ENCODE results near the gene EPHB1.

The EPHB1 gene

GRCh38 chr3:134808835-134809234 lies 13.8 kb downstream of the EPHB1 start:
- no peak for TF ChIP-seq CTCF (IDR thresholded peaks at IDR 0.05; ENCODE audit: extremely low read depth, missing control alignments)
- DNase-seq (ENCODE audit: low spot score), result no peak

- DNase-seq (ENCODE audit: low spot score), result no peak
- TF ChIP-seq CTCF (IDR thresholded peaks at IDR 0.05; ENCODE audit: extremely low read depth, missing control alignments), result no peak
Observed at GRCh38 chr3:134809427-134810051, 14.5 kb downstream of the EPHB1 start.

DNA sequence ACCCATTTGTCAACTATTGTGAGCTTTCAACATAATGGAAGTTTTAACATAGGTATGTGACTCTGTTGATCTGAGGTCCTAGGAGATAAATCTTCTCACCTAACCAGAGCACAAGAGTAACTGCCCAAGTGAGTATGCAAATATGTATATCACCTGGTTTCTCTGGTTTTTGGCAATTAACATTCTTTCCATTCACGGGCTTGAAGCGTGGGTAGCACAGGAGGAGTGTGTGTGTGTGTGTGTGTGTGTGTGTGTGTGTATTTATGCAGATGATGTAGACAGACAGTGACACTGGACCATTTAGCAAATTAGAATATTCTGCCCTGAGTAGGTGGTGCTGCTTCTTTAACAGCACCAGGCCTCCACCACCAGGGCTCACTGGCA lies 15.0 kb downstream of the EPHB1 start:
- DNase-seq (ENCODE audit: low spot score), result no peak
- TF ChIP-seq CTCF (IDR thresholded peaks at IDR 0.05; ENCODE audit: extremely low read depth, missing control alignments), result no peak

DNA sequence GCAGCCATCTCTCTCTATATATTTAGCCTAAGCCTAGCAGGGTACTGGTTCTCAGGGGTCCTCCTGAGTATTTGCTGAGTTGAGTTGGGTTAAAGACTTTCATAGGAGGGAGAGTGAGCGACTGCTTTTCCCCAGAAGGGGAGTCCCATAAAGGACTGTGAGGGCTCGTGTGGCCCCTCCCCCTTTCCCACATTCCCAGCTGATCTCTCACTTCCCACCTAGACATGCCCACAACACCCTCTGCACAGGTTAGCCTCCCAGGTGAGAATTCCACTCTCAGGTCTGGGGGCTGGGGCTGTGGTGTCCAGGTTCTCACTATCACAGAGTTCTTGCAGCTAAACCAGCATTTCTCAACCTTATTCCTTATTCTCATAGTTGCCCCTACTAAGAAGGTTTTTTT lies 15.8 kb downstream of the EPHB1 start:
- no peak for TF ChIP-seq CTCF (IDR thresholded peaks at IDR 0.05; ENCODE audit: extremely low read depth, missing control alignments)
- DNase-seq (ENCODE audit: low spot score), result no peak

GRCh38 chr3:134813618-134814017 lies 18.6 kb downstream of the EPHB1 start:
- DNase-seq (ENCODE audit: low spot score), result no peak
- TF ChIP-seq CTCF (IDR thresholded peaks at IDR 0.05; ENCODE audit: extremely low read depth, missing control alignments), result no peak

DNA sequence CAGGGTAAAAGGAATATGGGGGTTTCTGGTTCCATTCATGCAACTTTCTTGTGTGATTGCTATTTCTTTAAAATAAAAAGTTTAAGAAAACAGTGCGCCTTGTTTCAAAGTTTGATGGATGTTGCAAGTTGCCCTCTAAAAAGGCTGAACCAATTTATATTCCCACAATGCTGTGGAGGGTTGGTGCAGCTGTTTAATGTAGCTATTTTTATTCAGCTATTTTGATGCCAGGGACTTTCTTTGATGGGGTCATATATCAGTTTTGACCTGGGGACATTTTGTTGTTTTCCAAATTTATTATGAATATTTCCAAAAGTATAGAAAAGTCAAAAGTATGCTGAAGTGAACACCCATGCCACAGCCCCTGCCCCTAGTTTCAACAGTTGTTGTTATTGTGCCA lies 20.5 kb downstream of the EPHB1 start:
- TF ChIP-seq CTCF (IDR thresholded peaks at IDR 0.05; ENCODE audit: extremely low read depth, missing control alignments), result no peak
- DNase-seq (ENCODE audit: low spot score), result no peak

- no peak for DNase-seq (ENCODE audit: low spot score)
- no peak for TF ChIP-seq CTCF (IDR thresholded peaks at IDR 0.05; ENCODE audit: extremely low read depth, missing control alignments)
Observed at GRCh38 chr3:134816623-134817022, 21.6 kb downstream of the EPHB1 start.

Data from GM20000 (cell line).